Peyer's patch (tissue), 4 donors: Measurements from ENCODE around the gene DHX32.
"Not testable (repeated sequence)": the region's sequence is repeated elsewhere in the genome, so short reads cannot be mapped to it uniquely, and the experiment has no call there.

Experiments used
- CTCF ChIP-seq, 6 experiments: fragments of 450-650 bp in 4 of 6; fragments of 200-600 bp in 2 of 6; sonication (generic) in 1 of 6; IDR thresholded peaks; one replicate each; pipeline ENCODE4 v1.5.1; 2017 to 2019; ENCODE audit warnings: antibody characterized with exemption in 6 of 6, mild to moderate bottlenecking in 3 of 6, moderate library complexity in 1 of 6
- POLR2A ChIP-seq, 2 donors: fragments of 450-650 bp; IDR thresholded peaks; one replicate each; pipeline ENCODE4 v1.5.1; 2017; ENCODE audit warnings: antibody characterized with exemption in 2 of 2, mild to moderate bottlenecking in 2 of 2, moderate library complexity in 2 of 2

GRCh38 chr10:125897317-125897716 lies 16.2 kb upstream of the DHX32 start:
- not testable (repeated sequence) for TF ChIP-seq CTCF, POLR2A (IDR thresholded peaks at IDR 0.05)
